H9 (cell line): Measurements from ENCODE around the gene RFX8. TPM values are rescaled to one million over a fixed set of nuclear protein-coding genes. Genes with fewer than 3 reads are reported as not detected.

ENCODE experiments used
- DNase-seq: peaks from one replicate; pipeline ENCODE4 v3.0.0-alpha.2; 2017
- H2AFZ ChIP-seq: one replicate; pipeline ENCODE4 v1.6.1; 2013; ENCODE audit warnings: mild to moderate bottlenecking, low read length, control low read depth, moderate library complexity
- H2AK5ac ChIP-seq: 2 replicates; pipeline ENCODE4 v1.6.1; 2013; ENCODE audit warnings: low read length, control low read depth, mixed read lengths; ENCODE audit not compliant: insufficient read length
- H2BK120ac ChIP-seq: one replicate; pipeline ENCODE4 v1.6.1; 2013; ENCODE audit warnings: low read depth, mild to moderate bottlenecking, low read length, control low read depth, inconsistent platforms; ENCODE audit not compliant: poor library complexity, severe bottlenecking
- H2BK12ac ChIP-seq: 2 replicates; pipeline ENCODE4 v1.6.1; 2013; ENCODE audit warnings: low read length, control low read depth, mixed read lengths, low read depth; ENCODE audit not compliant: insufficient read length
- H2BK15ac ChIP-seq: 2 replicates; pipeline ENCODE4 v1.6.1; 2013; ENCODE audit warnings: low read depth, low read length, control low read depth
- H2BK20ac ChIP-seq: one replicate; pipeline ENCODE4 v1.6.1; 2013; ENCODE audit warnings: low read depth, mild to moderate bottlenecking, low read length, control low read depth, inconsistent platforms; ENCODE audit not compliant: poor library complexity, severe bottlenecking
- H2BK5ac ChIP-seq: 2 replicates; pipeline ENCODE4 v1.6.1; 2013; ENCODE audit warnings: low read length, control low read depth, mixed read lengths; ENCODE audit not compliant: insufficient read length
- H3K14ac ChIP-seq: 2 replicates; pipeline ENCODE4 v1.6.1; 2013; ENCODE audit warnings: low read length, control low read depth; ENCODE audit not compliant: insufficient read depth
- H3K18ac ChIP-seq: 2 replicates; pipeline ENCODE4 v1.6.1; 2013; ENCODE audit warnings: low read depth, mild to moderate bottlenecking, mixed read lengths, low read length, control low read depth; ENCODE audit not compliant: insufficient read length
- H3K23ac ChIP-seq: 2 replicates; pipeline ENCODE4 v1.6.1; 2013; ENCODE audit warnings: low read length, control low read depth, mixed read lengths, low read depth; ENCODE audit not compliant: insufficient read length
- H3K23me2 ChIP-seq: 2 replicates; pipeline ENCODE4 v1.6.1; 2013; ENCODE audit warnings: low read depth, mild to moderate bottlenecking, mixed read lengths, low read length, control low read depth; ENCODE audit not compliant: insufficient read length, poor library complexity, severe bottlenecking
- H3K27ac ChIP-seq: 2 replicates; pipeline ENCODE4 v1.5.1; 2013; ENCODE audit warnings: low read length, control low read depth, mixed read lengths, low read depth; ENCODE audit not compliant: insufficient read length
- H3K27me3 ChIP-seq: 2 replicates; pipeline ENCODE4 v1.6.1; 2013; ENCODE audit warnings: low read length, control low read depth, inconsistent platforms; ENCODE audit not compliant: insufficient read depth
- H3K4ac ChIP-seq: 2 replicates; pipeline ENCODE4 v1.6.1; 2013; ENCODE audit warnings: low read depth, mild to moderate bottlenecking, control low read depth, inconsistent platforms, low read length, moderate library complexity
- H3K4me1 ChIP-seq: 2 replicates; pipeline ENCODE4 v1.6.1; 2013; ENCODE audit warnings: low read length, control low read depth, inconsistent platforms; ENCODE audit not compliant: insufficient read depth
- H3K4me2 ChIP-seq: 2 replicates; pipeline ENCODE4 v1.6.1; 2013; ENCODE audit warnings: low read length, control low read depth, mixed read lengths; ENCODE audit not compliant: insufficient read length, insufficient read depth
- H3K56ac ChIP-seq: 2 replicates; pipeline ENCODE4 v1.6.1; 2013; ENCODE audit warnings: low read depth, mild to moderate bottlenecking, mixed read lengths, low read length, control low read depth; ENCODE audit not compliant: insufficient read length
- H3K79me1 ChIP-seq: 2 replicates; pipeline ENCODE4 v1.6.1; 2013; ENCODE audit warnings: low read depth, mild to moderate bottlenecking, moderate library complexity, low read length, control low read depth, inconsistent platforms; ENCODE audit not compliant: insufficient read depth, poor library complexity, severe bottlenecking
- H3K79me2 ChIP-seq: 2 replicates; pipeline ENCODE4 v1.6.1; 2013; ENCODE audit warnings: low read length, control low read depth, inconsistent platforms; ENCODE audit not compliant: insufficient read depth
- H3K9ac ChIP-seq: 2 replicates; pipeline ENCODE4 v1.6.1; 2013; ENCODE audit warnings: low read length, control low read depth, mixed read lengths; ENCODE audit not compliant: insufficient read length; ENCODE audit errors: extremely low read depth
- H3K9me3 ChIP-seq: one replicate; pipeline ENCODE4 v1.6.1; 2013; ENCODE audit warnings: low read depth, low read length, inconsistent platforms; ENCODE audit not compliant: control insufficient read depth
- H3T11ph ChIP-seq: one replicate; pipeline ENCODE4 v1.6.1; 2013; ENCODE audit warnings: mild to moderate bottlenecking, low read length, control low read depth, inconsistent platforms
- H4K20me1 ChIP-seq: one replicate; pipeline ENCODE4 v1.6.1; 2013; ENCODE audit not compliant: control insufficient read depth, insufficient read length, insufficient read depth
- H4K5ac ChIP-seq: 2 replicates; pipeline ENCODE4 v1.6.1; 2013; ENCODE audit warnings: low read depth, mild to moderate bottlenecking, mixed read lengths, low read length, control low read depth; ENCODE audit not compliant: insufficient read length
- H4K8ac ChIP-seq: replicated peaks from 2 replicates; pipeline ENCODE4 v1.6.1; 2013; ENCODE audit warnings: low read length, control low read depth, mixed read lengths, low read depth; ENCODE audit not compliant: insufficient read length
- H4K91ac ChIP-seq: 2 replicates; pipeline ENCODE4 v1.6.1; 2013; ENCODE audit warnings: low read depth, mild to moderate bottlenecking, moderate library complexity, mixed read lengths, low read length, control low read depth; ENCODE audit not compliant: insufficient read length
- H3K27ac Mint-ChIP-seq, 3 experiments: 2 replicates in 2 of 3; 3 replicates in 1 of 3; pipeline ENCODE4 v1.8.0; 2020 to 2021; ENCODE audit warnings: mixed read lengths in 3 of 3, mild to moderate bottlenecking in 1 of 3, moderate library complexity in 1 of 3
- H3K27me3 Mint-ChIP-seq: 2 replicates; pipeline ENCODE4 v1.8.0; 2021; ENCODE audit warnings: low read depth, mild to moderate bottlenecking, moderate library complexity, mixed read lengths
- H3K36me3 Mint-ChIP-seq, 3 experiments: 2 replicates in 2 of 3; 3 replicates in 1 of 3; pipeline ENCODE4 v1.8.0; 2020 to 2021; ENCODE audit warnings: low read depth in 3 of 3, mixed read lengths in 3 of 3; ENCODE audit not compliant: insufficient read depth in 1 of 3
- H3K4me1 Mint-ChIP-seq, 2 experiments: 2 replicates each; pipeline ENCODE4 v1.8.0; 2020; ENCODE audit warnings: mixed read lengths in 2 of 2
- H3K4me3 Mint-ChIP-seq, 2 experiments: 2 replicates in 1 of 2; 3 replicates in 1 of 2; pipeline ENCODE4 v1.8.0; 2020 to 2021; ENCODE audit warnings: mild to moderate bottlenecking in 2 of 2, mixed read lengths in 2 of 2, moderate library complexity in 1 of 2
- H3K9me3 Mint-ChIP-seq, 2 experiments: 2 replicates in 1 of 2; 3 replicates in 1 of 2; pipeline ENCODE4 v1.8.0; 2020; ENCODE audit warnings: mild to moderate bottlenecking in 2 of 2, mixed read lengths in 2 of 2, moderate library complexity in 1 of 2
- WGBS: extraction: QIAGEN DNeasy Blood & Tissue Kit; methylation state at CpG from one replicate; pipeline ENCODE4 v1.1.7; 2013; ENCODE audit warnings: missing lambda C conversion rate, low lambda C conversion rate, mixed read lengths; ENCODE audit not compliant: insufficient read length; ENCODE audit errors: extremely low coverage; 5-methylcytosine and 5-hydroxymethylcytosine counted together
- total RNA-seq: library from RNA; stranded (reverse); gene quantifications from 2 replicates; pipeline ENCODE4 v1.2.1, GENCODE V29; 2021
- TF ChIP-seq, protein P1 (sequence below): fragments of 200-600 bp; sonication (generic); conservative IDR thresholded peaks from 3 replicates; pipeline ENCODE4 v1.8.0; 2021; ENCODE audit warnings: antibody characterized with exemption, mild to moderate bottlenecking

Gene RFX8
- total RNA-seq, 1 experiment from 2014 or later: 0.22 TPM

DNA sequence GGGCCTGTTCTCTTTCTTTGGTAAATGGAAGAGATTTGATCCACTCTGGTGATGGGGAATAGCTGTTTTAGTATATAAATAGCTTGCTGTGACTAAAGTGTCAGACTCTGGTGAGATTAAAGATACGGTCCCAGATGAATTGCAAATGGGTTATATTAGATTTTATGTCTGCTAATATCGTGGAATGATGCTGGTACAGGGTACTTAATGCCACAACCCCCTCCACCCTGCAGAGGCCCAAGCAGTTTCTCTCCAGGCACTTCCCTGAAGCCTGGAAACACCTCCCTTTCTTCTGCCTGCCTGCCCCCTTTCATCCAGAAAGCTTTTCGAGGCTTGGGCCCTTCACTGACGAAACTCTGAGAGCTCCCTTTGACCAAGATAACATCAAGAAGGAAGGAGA, 21.4 kb upstream of the RFX8 start:
- H3K27me3 ChIP-seq: no peaks in the 10 kb centered on the region
- no peak overlapping the region for H3K9ac ChIP-seq
- H3K23me2 ChIP-seq: no peaks in the 10 kb centered on the region
- Mint-ChIP-seq H3K4me3 (no peak overlapping the region), H3K27me3 (no peaks in the 10 kb centered on the region), H3K36me3 (no peaks in the 10 kb centered on the region; a peak in 1 of 7 replicates), H3K27ac (no peak overlapping the region; a peak in 1 of 7 replicates), H3K4me1 (peaks cover 0 to 3% of the 10 kb centered on the region in 2 experiments; a peak in 1 of 4 replicates), H3K9me3 (no peaks in the 10 kb centered on the region)
- H2BK12ac ChIP-seq: no peak overlapping the region
- no peak overlapping the region for H4K91ac ChIP-seq
- no peak overlapping the region for H3K56ac ChIP-seq
- H3K4ac ChIP-seq: no peak overlapping the region
- H3K27ac ChIP-seq: no peak overlapping the region
- no peak overlapping the region for H4K5ac ChIP-seq
- no peak overlapping the region for H2AFZ ChIP-seq
- H2BK20ac ChIP-seq: no peak overlapping the region
- H3K4me2 ChIP-seq: no peak overlapping the region
- TF ChIP-seq, protein P1, sequence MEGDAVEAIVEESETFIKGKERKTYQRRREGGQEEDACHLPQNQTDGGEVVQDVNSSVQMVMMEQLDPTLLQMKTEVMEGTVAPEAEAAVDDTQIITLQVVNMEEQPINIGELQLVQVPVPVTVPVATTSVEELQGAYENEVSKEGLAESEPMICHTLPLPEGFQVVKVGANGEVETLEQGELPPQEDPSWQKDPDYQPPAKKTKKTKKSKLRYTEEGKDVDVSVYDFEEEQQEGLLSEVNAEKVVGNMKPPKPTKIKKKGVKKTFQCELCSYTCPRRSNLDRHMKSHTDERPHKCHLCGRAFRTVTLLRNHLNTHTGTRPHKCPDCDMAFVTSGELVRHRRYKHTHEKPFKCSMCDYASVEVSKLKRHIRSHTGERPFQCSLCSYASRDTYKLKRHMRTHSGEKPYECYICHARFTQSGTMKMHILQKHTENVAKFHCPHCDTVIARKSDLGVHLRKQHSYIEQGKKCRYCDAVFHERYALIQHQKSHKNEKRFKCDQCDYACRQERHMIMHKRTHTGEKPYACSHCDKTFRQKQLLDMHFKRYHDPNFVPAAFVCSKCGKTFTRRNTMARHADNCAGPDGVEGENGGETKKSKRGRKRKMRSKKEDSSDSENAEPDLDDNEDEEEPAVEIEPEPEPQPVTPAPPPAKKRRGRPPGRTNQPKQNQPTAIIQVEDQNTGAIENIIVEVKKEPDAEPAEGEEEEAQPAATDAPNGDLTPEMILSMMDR: no peak
- no peak overlapping the region for H2BK5ac ChIP-seq
- WGBS: no CpG with 5 or more reads among the region's 4 CpGs
- no peak for DNase-seq
- no peaks in the 10 kb centered on the region for H3K9me3 ChIP-seq
- H3K18ac ChIP-seq: no peak overlapping the region
- no peaks in the 10 kb centered on the region for H4K20me1 ChIP-seq
- no peak overlapping the region for H3T11ph ChIP-seq
- no peaks in the 10 kb centered on the region for H3K79me2 ChIP-seq
- H2AK5ac ChIP-seq: no peak overlapping the region
- no peaks in the 10 kb centered on the region for H3K4me1 ChIP-seq
- no peak overlapping the region for H2BK120ac ChIP-seq
- no peak overlapping the region for H3K14ac ChIP-seq
- H4K8ac ChIP-seq: no peak overlapping the region
- H3K79me1 ChIP-seq: no peaks in the 10 kb centered on the region
- no peak overlapping the region for H3K23ac ChIP-seq
- no peak overlapping the region for H2BK15ac ChIP-seq
